Activated naive CD4-positive, alpha-beta T cell treated with anti-CD3 and anti-CD28 coated beads, Interleukin-2, amount 10 ng/mL, durations not matched to agents 7 days and 5 days (primary cell): ENCODE measurements around the gene PLD3.
"Not testable (repeated sequence)": the region's sequence is repeated elsewhere in the genome, so short reads cannot be mapped to it uniquely, and the experiment has no call there.

Experiments used
- CTCF ChIA-PET: fragments of 350-600 bp; sonication (Branson Sonifier 250); formaldehyde crosslinking; loops from one replicate; lab custom pipeline; 2021; ENCODE audit warnings: antibody characterized with exemption; lab: Charles Lee
- DNase-seq: peaks from one replicate; pipeline ENCODE4 v3.0.0-alpha.2; 2020
- H3K27ac Mint-ChIP-seq: one replicate; pipeline ENCODE4 v1.8.0; 2021; ENCODE audit warnings: mild to moderate bottlenecking, moderate library complexity, mixed read lengths
- H3K27me3 Mint-ChIP-seq: one replicate; pipeline ENCODE4 v1.8.0; 2021; ENCODE audit warnings: mild to moderate bottlenecking, mixed read lengths
- H3K36me3 Mint-ChIP-seq: one replicate; pipeline ENCODE4 v1.8.0; 2021; ENCODE audit warnings: mixed read lengths
- H3K4me1 Mint-ChIP-seq: one replicate; pipeline ENCODE4 v1.8.0; 2021; ENCODE audit warnings: mixed read lengths
- H3K4me3 Mint-ChIP-seq: one replicate; pipeline ENCODE4 v1.8.0; 2021; ENCODE audit warnings: mild to moderate bottlenecking, moderate library complexity, mixed read lengths
- H3K9me3 Mint-ChIP-seq: one replicate; pipeline ENCODE4 v1.8.0; 2021; ENCODE audit warnings: mixed read lengths

Gene PLD3

DNA sequence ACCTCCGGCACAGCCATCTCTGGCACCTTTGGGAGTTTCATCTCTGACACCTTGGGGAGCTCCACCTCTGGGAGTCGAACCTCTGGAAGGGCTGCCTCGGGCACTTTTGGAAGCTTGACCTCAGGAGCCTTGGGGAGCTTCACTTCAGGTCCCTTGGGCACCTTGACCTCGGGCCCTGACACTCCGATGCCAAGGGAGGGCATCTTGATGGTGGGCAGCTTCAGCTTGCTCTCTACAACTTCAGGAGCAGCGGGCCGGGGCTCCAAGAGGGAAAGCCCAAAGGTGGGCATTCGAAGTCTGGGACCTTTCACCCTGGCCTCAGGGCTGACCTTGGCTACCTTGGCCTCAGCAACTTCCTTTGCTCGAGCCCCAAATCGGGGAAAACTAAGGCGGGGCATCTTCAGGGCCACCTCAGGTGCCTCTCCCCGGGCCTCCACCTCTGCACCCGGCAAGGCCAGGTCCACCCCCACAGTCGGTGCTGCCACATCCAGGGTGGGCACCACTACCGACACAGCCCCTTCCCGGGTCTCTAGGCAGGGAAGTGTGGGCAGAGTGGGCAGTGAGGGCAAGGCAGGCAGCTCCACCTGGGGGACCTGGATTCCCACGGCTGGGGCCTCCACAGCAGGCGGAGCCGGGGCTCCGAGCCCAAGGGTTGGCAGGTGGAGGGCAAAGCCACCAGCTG lies 48.5 kb downstream of the PLD3 start:
- CTCF ChIA-PET, result interaction anchor here (1.0 kb wide), 1 partner anchor 23 kb away, joined by 3 read pairs; no protein-coding TSS in a partner anchor
- H3K4me3 Mint-ChIP-seq, result no peak overlapping the region
- H3K36me3 Mint-ChIP-seq, result no peaks in the 10 kb centered on the region
- H3K9me3 Mint-ChIP-seq, result no peaks in the 10 kb centered on the region
- H3K4me1 Mint-ChIP-seq, result peaks cover 15% of the 10 kb centered on the region
- DNase-seq, result no peak
- H3K27me3 Mint-ChIP-seq, result peaks cover 52% of the 10 kb centered on the region
- no peak overlapping the region for H3K27ac Mint-ChIP-seq

DNA sequence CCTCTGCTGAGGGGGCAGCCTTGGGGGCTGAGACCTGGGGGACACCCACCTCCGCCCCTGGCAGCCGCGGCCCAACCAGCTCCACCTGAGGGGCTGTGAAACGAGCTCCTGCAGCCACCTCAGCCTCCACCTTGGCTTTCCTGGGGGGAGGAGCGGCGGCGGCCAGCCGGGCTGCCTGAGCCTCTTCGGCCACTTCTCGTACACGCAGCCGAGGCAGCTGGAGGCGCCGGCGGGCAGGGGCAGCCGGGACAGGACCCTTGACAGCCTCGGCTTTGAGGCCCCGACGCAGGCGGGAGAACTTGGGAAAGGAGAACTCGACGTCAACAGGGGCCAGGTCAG lies 49.0 kb downstream of the PLD3 start:
- CTCF ChIA-PET, result no interaction called here
- Mint-ChIP-seq H3K9me3 (no peaks in the 10 kb centered on the region), H3K4me1 (peaks cover 15% of the 10 kb centered on the region)

DNA sequence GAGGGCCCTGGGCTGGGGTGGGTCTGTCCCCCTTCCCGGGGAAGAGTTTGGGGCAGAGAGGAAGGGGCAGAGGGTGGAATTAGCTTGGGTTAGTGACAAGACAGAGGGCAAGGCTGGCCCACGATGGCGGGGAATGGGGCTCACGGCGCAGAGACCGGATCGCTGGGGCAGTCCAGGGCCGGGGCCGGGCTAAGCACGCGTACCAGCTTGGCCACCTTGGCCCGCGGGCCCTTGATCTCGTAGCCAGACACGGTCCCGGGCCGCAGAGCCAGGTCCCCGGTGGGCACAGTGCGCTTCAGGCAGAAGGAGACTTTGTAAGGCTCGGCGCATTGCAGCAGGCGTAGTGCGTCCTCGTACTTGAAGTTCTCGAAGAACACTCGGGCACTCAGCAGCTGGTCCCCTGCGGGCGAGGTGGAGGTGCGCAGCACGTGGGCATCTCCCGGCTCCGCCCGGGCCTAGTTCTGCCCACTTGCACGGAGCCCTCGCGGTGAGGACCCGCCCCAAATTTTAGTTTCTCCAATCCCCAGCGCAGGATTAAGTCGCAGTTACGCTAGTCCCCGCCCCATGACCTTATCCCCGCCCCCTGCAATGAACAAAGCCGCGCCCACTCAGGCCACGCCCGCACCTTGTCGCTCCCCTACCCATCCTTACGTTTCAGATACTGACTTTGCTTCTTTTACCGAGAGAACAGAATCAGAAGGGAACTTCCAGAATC lies 50.1 kb downstream of the PLD3 start:
- peaks cover 46% of the 10 kb centered on the region for H3K27me3 Mint-ChIP-seq
- H3K27ac Mint-ChIP-seq, result no peak overlapping the region
- peak; percentile 80 for DNase-seq
- no peaks in the 10 kb centered on the region for H3K36me3 Mint-ChIP-seq
- H3K9me3 Mint-ChIP-seq, result no peaks in the 10 kb centered on the region
- CTCF ChIA-PET, result interaction anchor here (1.3 kb wide), 1 partner anchor 22 kb away, joined by 4 read pairs; no protein-coding TSS in a partner anchor
- peaks cover 20% of the 10 kb centered on the region for H3K4me1 Mint-ChIP-seq
- no peak overlapping the region for H3K4me3 Mint-ChIP-seq

More for the DNA sequence above, 49.0 kb downstream of the PLD3 start:
- Mint-ChIP-seq H3K4me3 (no peak overlapping the region), H3K27ac (no peak overlapping the region), H3K27me3 (peaks cover 49% of the 10 kb centered on the region), H3K36me3 (no peaks in the 10 kb centered on the region)
- no peak for DNase-seq

DNA sequence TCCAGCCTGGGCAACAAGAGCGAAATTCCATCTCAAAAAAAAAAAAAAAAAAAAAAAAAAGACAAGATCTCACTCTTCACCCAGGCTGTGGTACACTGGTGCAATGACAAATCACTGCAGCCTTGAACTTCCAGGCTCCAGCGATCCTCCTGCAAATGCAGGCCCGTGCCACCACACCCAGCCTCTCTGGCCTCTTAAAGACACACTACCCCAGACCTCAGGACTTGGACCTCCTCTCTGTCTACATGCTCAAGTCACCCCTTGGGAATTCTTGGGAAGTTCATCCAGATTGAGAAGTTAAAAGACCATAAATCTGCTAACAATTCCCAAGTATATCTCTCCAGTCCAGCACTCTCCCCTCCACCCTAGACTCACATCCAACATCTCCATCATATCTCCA lies 52.1 kb downstream of the PLD3 start:
- CTCF ChIA-PET, result no interaction called here
- Mint-ChIP-seq H3K27me3 (peaks cover 46% of the 10 kb centered on the region), H3K36me3 (no peaks in the 10 kb centered on the region), H3K4me1 (peaks cover 28% of the 10 kb centered on the region), H3K9me3 (no peaks in the 10 kb centered on the region), H3K4me3 (no peak overlapping the region), H3K27ac (no peak overlapping the region)
- DNase-seq, result no peak

DNA sequence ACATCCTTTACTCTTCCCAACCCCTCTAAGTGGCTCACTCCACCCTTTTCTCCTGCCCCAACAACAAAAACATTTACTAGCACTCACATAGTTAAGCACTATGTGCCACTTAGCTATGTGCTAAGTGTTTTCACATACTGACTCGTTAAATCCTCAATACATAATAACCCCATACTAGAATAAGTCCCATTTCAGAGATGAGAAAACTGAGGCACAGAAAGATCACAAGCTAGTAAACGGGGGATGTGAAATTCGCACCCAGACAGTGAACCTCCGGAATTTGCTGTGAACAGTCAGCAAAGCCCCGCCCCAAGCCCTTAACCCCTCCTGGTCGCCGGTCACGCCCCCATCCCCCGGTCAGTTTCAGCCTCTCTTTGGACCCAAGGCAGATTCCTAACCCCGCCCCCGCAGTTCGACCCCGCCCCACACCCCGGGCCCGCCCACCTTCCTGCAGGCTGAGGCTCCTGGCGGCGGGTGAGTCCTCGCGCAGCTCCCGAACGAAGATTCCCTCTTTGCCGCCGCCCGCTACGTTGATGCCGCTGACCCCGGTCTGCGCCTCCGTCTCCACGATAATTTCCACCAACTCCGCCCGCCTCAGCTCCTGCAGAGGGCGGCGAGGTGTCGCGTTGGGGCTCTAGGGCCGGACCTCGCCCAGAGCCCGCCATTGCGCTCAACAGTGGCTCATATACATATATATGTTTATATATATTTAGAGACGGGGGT lies 54.9 kb downstream of the PLD3 start:
- H3K9me3 Mint-ChIP-seq, result no peaks in the 10 kb centered on the region
- peak overlapping the region; percentile 80 for H3K27ac Mint-ChIP-seq
- peaks cover 34% of the 10 kb centered on the region for H3K4me1 Mint-ChIP-seq
- CTCF ChIA-PET, result interaction anchor here (0.5 to 1.5 kb wide), 2 partner anchors 15 to 17 kb away, joined by 3 to 7 read pairs; no protein-coding TSS in a partner anchor
- peak; percentile 92 for DNase-seq
- H3K36me3 Mint-ChIP-seq, result no peaks in the 10 kb centered on the region
- peak overlapping the region; percentile 79 for H3K4me3 Mint-ChIP-seq
- H3K27me3 Mint-ChIP-seq, result peaks cover 33% of the 10 kb centered on the region

DNA sequence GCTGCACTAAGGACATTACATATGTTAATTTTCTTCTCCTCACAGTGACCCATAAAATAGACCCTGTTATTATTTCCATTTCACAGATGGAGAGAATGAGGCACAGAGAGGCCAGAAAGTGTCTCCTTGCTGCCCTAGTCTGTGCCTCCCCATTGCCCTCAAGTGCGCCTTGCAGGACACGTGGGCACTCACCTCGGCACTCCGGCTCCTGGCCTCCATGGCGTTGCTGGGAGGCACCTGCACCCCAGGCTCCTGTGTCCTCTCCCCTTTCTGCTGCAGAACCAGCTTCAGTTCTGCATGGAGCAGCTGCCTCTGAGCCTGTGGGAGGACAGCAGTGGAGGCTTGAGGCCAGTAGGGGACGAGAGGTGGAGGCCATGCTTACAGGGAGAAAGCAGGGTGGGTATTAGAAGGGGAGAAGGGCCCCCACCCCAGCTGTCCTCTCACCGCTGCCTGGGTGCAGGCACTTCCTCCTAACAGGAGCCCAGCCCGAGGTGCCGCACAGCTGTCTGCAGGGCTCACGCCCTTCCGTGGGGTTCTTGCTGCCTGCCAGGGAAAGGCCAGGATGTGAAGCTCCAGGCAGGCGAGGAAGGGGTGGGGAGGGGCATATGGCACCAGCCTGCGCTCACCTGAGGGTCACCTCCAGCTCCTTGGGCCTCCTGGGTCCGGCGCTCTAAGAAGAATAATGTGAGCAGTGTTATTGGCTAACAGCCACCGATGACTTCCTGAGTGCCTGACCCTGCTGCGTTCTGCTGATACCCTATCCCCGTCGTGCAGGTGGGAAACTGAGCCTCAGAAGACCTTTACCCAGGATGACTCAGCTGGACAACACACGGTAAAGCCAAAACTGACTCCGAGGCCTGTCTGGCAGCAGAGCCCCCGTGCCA lies 59.5 kb downstream of the PLD3 start:
- CTCF ChIA-PET, result interaction anchor here (1.2 to 3.4 kb wide), 2 partner anchors 9 to 13 kb away, joined by 3 to 15 read pairs; no protein-coding TSS in a partner anchor
- Mint-ChIP-seq H3K4me1 (peaks cover 23% of the 10 kb centered on the region), H3K9me3 (no peaks in the 10 kb centered on the region), H3K27me3 (peaks cover 14% of the 10 kb centered on the region), H3K27ac (peak overlapping the region; percentile 55), H3K4me3 (no peak overlapping the region), H3K36me3 (no peaks in the 10 kb centered on the region)
- peak; percentile 36 for DNase-seq

DNA sequence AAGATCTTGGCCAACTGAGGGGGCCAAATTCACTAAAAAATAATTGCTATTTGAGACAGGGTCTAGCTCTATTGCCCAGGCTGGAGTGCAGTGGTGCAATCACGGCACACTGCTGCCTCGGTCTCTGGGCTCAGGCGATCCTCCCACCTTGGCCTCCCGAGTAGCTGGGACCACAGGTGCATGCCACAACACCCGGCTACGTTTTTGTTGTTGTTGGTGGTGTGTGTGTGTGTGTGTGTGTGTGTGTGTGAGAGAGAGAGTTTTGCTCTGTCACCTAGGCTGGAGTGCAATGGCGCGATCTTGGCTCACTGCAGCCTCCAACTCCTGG lies 60.1 kb downstream of the PLD3 start:
- CTCF ChIA-PET, result interaction anchor here (1.2 to 3.4 kb wide), 2 partner anchors 8 to 12 kb away, joined by 3 to 15 read pairs; no protein-coding TSS in a partner anchor
- not testable (repeated sequence) for H3K9me3 Mint-ChIP-seq, DNase-seq, H3K36me3 Mint-ChIP-seq, H3K27ac Mint-ChIP-seq, H3K4me3 Mint-ChIP-seq
- Mint-ChIP-seq H3K27me3 (peaks cover 20% of the 10 kb centered on the region), H3K4me1 (peaks cover 18% of the 10 kb centered on the region)

DNA sequence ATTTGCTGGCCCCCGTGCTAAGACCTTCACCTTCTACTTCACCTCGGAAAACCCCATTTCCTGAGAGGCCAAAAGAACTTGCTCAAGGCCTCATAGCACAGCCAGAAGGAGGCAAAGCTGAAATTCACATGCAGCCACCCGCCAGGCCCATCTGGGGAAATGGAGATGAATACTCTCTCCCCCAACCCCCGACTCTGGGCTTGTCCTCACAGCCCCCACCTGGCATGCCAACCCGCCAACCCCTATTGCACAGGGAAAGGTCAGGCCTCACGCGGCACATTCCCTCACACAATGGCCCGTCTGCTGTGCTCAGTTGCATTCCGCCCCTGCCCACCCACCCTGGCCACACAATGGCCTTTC lies 61.5 kb downstream of the PLD3 start:
- no peak for DNase-seq
- Mint-ChIP-seq H3K27me3 (peaks cover 22% of the 10 kb centered on the region), H3K4me1 (peaks cover 10% of the 10 kb centered on the region), H3K36me3 (no peaks in the 10 kb centered on the region), H3K4me3 (no peak overlapping the region), H3K9me3 (no peaks in the 10 kb centered on the region), H3K27ac (no peak overlapping the region)
- CTCF ChIA-PET, result no interaction called here

DNA sequence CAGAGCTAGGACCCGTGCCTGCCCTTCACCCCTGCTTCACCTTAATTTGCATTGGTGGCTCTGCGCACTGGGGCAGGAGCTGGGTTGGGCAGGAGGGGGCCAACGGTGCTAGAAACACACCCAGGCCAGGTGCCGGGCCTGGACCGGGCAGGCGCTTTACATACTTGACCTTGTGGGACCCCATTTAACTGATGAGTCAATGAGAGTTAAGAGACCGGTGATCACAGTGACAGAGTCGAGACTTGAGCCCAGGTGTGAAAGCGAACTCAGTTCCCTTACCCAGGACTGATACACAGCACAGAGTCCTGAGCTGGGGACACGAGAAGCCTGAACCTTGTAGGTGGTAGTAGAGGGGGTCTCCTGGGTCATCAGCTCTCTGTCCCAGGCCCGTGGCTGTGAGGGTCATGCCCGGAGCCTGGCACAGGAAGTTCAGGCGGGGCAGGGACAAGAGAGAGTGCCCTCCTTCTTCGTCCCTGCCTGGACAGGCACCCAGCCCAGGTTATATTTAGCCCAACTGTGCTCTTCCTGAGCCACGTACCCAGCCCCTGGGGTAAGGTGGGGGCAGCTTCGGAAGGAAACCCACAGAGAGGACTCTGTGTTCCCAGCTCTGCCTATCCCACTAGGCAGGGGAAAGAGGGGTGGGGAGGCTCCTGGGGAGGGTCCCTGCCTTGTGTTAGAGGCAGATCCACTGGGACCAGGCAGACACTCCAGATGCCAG lies 62.8 kb downstream of the PLD3 start:
- H3K36me3 Mint-ChIP-seq, result no peaks in the 10 kb centered on the region
- H3K27me3 Mint-ChIP-seq, result peaks cover 22% of the 10 kb centered on the region
- DNase-seq, result no peak

DNA sequence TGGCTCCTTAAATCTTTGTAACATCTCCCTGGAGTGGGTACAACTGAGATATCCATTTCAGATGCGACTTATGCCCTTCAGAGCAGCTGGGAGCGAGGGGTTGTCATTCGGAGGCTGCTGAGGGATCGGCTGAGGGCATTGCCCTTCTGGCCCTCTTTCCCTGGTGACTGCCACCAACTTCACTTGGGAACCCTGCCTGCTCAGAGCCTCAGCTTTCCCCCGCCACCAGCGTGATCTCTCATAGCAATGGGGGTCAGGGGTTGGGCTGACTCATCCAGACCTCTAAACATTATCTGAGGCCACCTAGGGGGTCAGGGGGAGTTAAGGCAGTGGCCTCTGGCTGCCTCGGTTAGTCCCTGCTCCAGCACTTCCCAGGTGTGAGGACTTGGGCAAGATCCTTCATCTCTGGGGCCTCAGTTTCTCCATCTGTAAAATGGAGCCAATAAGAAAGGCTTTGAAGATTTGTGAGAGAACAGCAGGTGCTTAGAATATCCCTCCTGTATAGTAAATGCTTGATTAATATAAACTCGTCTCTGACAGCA lies 63.5 kb downstream of the PLD3 start:
- CTCF ChIA-PET, result interaction anchor here (2.6 kb wide), 2 partner anchors 9 to 53 kb away, joined by 9 to 12 read pairs; partner anchors contain the start of gene BLVRB
- Mint-ChIP-seq H3K4me1 (peaks cover 22% of the 10 kb centered on the region), H3K9me3 (no peaks in the 10 kb centered on the region), H3K27ac (no peak overlapping the region), H3K36me3 (no peaks in the 10 kb centered on the region), H3K27me3 (peaks cover 22% of the 10 kb centered on the region), H3K4me3 (no peak overlapping the region)
- DNase-seq, result no peak

More for the DNA sequence above, 62.8 kb downstream of the PLD3 start:
- no peak overlapping the region for H3K27ac Mint-ChIP-seq
- no peaks in the 10 kb centered on the region for H3K9me3 Mint-ChIP-seq
- H3K4me1 Mint-ChIP-seq, result peaks cover 17% of the 10 kb centered on the region
- no peak overlapping the region for H3K4me3 Mint-ChIP-seq
- CTCF ChIA-PET, result interaction anchor here (2.6 kb wide), 1 partner anchor 10 kb away, joined by 9 read pairs; no protein-coding TSS in a partner anchor

DNA sequence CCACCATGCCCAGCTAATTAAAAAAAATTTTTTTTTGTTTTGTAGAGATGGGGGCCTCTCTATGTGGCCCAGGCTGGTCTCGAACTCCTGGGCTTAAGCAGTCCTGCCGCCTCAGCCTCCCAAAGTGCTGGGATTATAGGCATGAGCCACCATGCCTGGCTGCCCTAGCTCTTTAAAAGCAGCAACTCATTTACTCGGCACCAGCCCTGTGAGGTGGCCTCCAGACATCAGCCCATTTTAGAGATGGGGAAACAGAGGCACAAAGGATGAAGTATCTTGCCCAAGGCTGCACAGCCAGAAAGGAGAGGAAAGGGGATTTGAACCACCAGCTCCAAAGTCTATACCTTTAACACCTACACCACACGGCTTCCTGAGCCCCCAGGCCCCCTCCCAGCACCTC lies 64.4 kb downstream of the PLD3 start:
- H3K27ac Mint-ChIP-seq, result no peak overlapping the region
- no peaks in the 10 kb centered on the region for H3K9me3 Mint-ChIP-seq
- CTCF ChIA-PET, result interaction anchor here (1.0 to 2.6 kb wide), 3 partner anchors 8 to 108 kb away, joined by 4 to 12 read pairs (median 9); partner anchors contain the start of gene BLVRB
- no peak overlapping the region for H3K4me3 Mint-ChIP-seq
- H3K4me1 Mint-ChIP-seq, result peaks cover 24% of the 10 kb centered on the region
- H3K36me3 Mint-ChIP-seq, result no peaks in the 10 kb centered on the region
- no peak for DNase-seq
- H3K27me3 Mint-ChIP-seq, result peaks cover 21% of the 10 kb centered on the region

DNA sequence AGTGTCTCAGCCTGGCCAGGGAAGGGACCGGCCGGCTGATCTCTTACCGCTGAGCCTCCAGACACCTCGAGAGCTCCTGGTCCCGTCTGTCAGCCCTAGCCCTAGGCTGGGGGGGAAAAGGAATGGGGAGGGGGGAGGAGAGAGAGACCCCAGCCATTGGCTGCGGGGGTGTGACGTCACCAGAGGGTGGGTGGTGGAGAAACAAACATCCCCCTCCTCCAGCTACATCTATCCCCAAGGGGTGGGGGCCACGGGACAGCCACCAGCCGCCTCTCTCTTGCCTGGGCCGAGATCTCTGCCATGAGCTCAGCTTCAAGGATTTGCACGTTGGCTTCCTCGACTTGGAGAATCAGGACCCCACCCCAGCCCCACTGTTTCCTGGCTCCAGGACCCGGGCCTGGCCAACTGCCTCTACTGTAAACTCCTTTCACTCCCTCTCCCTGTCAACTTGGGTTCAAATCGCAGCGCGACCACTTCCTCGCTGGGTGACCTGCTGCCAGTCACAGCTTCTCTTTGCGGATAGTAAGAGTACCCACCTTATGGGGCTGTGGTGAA lies 64.9 kb downstream of the PLD3 start, which contains the start of gene PRX:
Gene PRX (minus strand): TSS at position 88 of the 555 bp plus-strand sequence. CDS start 5,446 bp downstream, outside the sequence.
- H3K36me3 Mint-ChIP-seq, result no peaks in the 10 kb centered on the region
- no peak within 1 kb of the TSS for H3K27ac Mint-ChIP-seq
- DNase-seq, result no peak
- peaks cover 21% of the 10 kb centered on the region for H3K27me3 Mint-ChIP-seq
- CTCF ChIA-PET, result interaction anchor here (1.0 to 2.6 kb wide), 2 partner anchors 52 to 108 kb away, joined by 4 to 12 read pairs; partner anchors contain the start of gene BLVRB
- no peak within 1 kb of the TSS for H3K4me3 Mint-ChIP-seq
- no peaks in the 10 kb centered on the region for H3K9me3 Mint-ChIP-seq
- H3K4me1 Mint-ChIP-seq, result peaks cover 24% of the 10 kb centered on the region
